ENCODE results near the gene NUMB. TPM values are rescaled to one million over a fixed set of nuclear protein-coding genes. Genes with fewer than 3 reads are reported as not detected.

Gene NUMB
- total and polyA plus RNA-seq, 2 experiments from 2014 or later = 64.8 to 142 TPM

DNA sequence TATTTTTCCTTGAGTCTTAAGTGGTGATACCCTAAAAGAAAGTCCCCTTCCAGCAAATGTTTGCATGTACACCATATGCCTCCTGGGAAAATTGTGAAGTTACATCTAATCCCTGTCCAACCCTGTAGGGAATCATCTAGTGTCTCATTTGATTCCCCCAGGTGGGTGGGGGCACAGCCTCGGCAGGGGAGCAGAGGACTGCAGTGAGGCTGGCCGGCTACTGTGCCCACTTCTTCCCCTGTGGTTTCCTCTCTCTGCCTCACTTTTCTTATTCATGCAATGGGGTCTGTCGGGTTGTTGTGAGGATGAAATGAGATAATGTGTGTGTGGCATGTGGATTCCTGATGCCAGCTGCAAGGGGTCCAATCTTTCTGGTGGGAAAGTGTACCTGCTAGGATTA, 215.0 kb downstream of the NUMB start:
- H3K79me2 ChIP-seq (ENCODE audit: insufficient read depth) = no peaks in the 10 kb centered on the region
- H3K4me2 ChIP-seq (ENCODE audit: unreplicated experiment) = no peak overlapping the region
- H3K9ac ChIP-seq = no peak overlapping the region
- in situ Hi-C loops (cut with MboI) = no loop called here
- peaks cover 8% of the 10 kb centered on the region for H3F3A ChIP-seq (ENCODE audit: insufficient read depth)
- no peaks in the 10 kb centered on the region for H3K9me3 ChIP-seq (ENCODE audit: low read depth)
- 65 to 67% methylated on average over 3 of the region's 3 CpGs for WGBS, 2 experiments (ENCODE audit: low coverage in 1 of 2, low lambda C conversion rate in 2 of 2, missing lambda C conversion rate in 2 of 2)
- H2AFZ ChIP-seq = no peak overlapping the region
- no peak for TF ChIP-seq EZH2phosphoT487 (IDR thresholded peaks at IDR 0.05; ENCODE audit: insufficient read depth, low read depth)
- no peak for TF ChIP-seq EZH2 (IDR thresholded peaks at IDR 0.05; ENCODE audit: insufficient read depth, poor library complexity, severe bottlenecking)
- H3K4me3 ChIP-seq = no peak overlapping the region
- H4K20me1 ChIP-seq (ENCODE audit: insufficient read depth) = no peaks in the 10 kb centered on the region
- no peaks in the 10 kb centered on the region for H3K9me2 ChIP-seq (ENCODE audit: insufficient read depth)
- H3K27me3 ChIP-seq (replicated peaks; ENCODE audit: insufficient read depth) = peaks cover 17% of the 10 kb centered on the region
- DNase-seq = no peak
- H3K36me3 ChIP-seq (ENCODE audit: low read depth) = no peaks in the 10 kb centered on the region
- H3K4me1 ChIP-seq (ENCODE audit: insufficient read depth) = peaks cover 15% of the 10 kb centered on the region
- no peak overlapping the region for H3K27ac ChIP-seq

DNA sequence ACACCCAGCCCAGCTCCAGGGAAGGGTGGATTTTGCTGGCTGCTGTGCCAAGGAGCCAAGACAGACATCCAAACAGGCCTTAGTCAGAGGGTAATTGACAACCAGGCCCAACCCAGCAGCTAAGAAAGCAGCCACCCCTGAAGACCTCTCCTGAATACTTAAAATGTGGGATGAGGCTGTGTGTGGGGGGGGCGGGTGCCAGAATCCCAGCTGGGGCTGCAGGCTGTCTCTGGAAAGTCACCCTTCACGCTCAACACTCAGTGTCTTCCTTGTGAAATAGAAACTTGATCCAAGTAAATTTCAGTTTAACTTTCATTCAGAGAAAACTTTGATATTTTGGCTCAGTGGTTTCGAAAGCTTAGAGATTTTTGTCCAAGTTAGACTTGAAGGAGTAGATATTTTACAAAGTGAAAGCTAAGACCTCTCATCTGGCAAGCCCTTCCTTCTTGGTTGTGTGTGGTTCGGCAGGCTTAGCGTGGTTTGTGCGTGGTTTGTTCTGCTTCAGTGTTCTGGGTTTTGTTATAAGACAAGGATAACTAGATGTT, 215.9 kb downstream of the NUMB start:
- no peak for DNase-seq
- Histone ChIP-seq H3K27ac (no peak overlapping the region), H3K9ac (no peak overlapping the region), H3K9me2 (ENCODE audit: insufficient read depth) (no peaks in the 10 kb centered on the region), H3K9me3 (ENCODE audit: low read depth) (no peaks in the 10 kb centered on the region), H3K4me1 (ENCODE audit: insufficient read depth) (peaks cover 17% of the 10 kb centered on the region), H3K79me2 (ENCODE audit: insufficient read depth) (no peaks in the 10 kb centered on the region), H3K36me3 (ENCODE audit: low read depth) (no peaks in the 10 kb centered on the region), H3F3A (ENCODE audit: insufficient read depth) (peaks cover 8% of the 10 kb centered on the region), H3K4me2 (ENCODE audit: unreplicated experiment) (peak overlapping the region; percentile 10), H4K20me1 (ENCODE audit: insufficient read depth) (no peaks in the 10 kb centered on the region), H3K27me3 (replicated peaks; ENCODE audit: insufficient read depth) (peaks cover 17% of the 10 kb centered on the region), H3K4me3 (no peak overlapping the region; the same call in 1 of the 2 replicates), H2AFZ (no peak overlapping the region)
- no peak for TF ChIP-seq EZH2 (IDR thresholded peaks at IDR 0.05; ENCODE audit: insufficient read depth, poor library complexity, severe bottlenecking)
- TF ChIP-seq EZH2phosphoT487 (IDR thresholded peaks at IDR 0.05; ENCODE audit: insufficient read depth, low read depth) = no peak
- WGBS, 2 experiments (ENCODE audit: low coverage in 1 of 2, low lambda C conversion rate in 2 of 2, missing lambda C conversion rate in 2 of 2) = 27 to 29% methylated on average over 5 to 6 of the region's 6 CpGs
- in situ Hi-C loops (cut with MboI) = no loop called here

DNA sequence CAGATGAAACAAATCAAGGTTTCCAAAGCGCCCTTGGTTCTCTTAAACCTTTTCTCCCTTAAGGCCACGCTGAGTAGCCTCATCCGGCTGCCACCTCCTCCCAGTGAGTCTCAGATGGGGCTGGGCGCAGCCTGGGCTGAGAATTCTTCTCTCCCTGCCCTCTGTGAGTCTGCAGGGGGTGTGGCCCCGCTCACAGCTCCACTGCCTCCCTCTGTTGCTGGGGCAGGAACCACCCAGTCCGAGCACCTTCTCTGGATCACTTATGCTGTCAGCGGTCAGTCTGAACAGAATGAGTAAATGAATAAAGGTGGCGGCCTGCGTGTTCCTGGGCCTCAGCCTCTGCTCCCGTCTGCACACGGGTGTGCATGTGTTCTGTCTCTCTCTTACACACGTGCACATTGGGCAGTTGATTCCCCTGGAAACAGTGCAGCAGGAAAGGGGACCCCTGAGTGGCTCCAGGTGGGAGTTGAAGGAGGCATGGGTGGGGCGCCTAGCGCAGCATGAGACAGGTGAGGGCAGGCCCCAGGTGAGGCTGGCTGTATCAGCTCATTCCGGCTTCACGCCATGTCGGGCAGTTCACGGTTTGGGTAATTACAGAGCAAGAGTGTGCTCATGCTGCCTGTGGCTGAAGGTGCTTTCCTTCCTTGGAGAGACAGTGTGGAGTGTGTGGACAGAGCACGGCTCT, 216.7 kb downstream of the NUMB start:
- Histone ChIP-seq H3K4me3 (no peak overlapping the region), H4K20me1 (ENCODE audit: insufficient read depth) (no peaks in the 10 kb centered on the region), H3K27ac (no peak overlapping the region), H3K36me3 (ENCODE audit: low read depth) (no peaks in the 10 kb centered on the region), H3K79me2 (ENCODE audit: insufficient read depth) (no peaks in the 10 kb centered on the region), H3K4me1 (ENCODE audit: insufficient read depth) (peaks cover 17% of the 10 kb centered on the region), H3K4me2 (ENCODE audit: unreplicated experiment) (no peak overlapping the region), H3K9ac (no peak overlapping the region), H3F3A (ENCODE audit: insufficient read depth) (peaks cover 11% of the 10 kb centered on the region), H3K9me3 (ENCODE audit: low read depth) (no peaks in the 10 kb centered on the region), H3K9me2 (ENCODE audit: insufficient read depth) (no peaks in the 10 kb centered on the region), H3K27me3 (replicated peaks; ENCODE audit: insufficient read depth) (peaks cover 25% of the 10 kb centered on the region), H2AFZ (no peak overlapping the region)
- in situ Hi-C loops (cut with MboI) = no loop called here
- no peak for TF ChIP-seq EZH2phosphoT487 (IDR thresholded peaks at IDR 0.05; ENCODE audit: insufficient read depth, low read depth)
- TF ChIP-seq EZH2 (IDR thresholded peaks at IDR 0.05; ENCODE audit: insufficient read depth, poor library complexity, severe bottlenecking) = no peak
- peak; percentile 71 for DNase-seq
- WGBS, 2 experiments (ENCODE audit: low coverage in 1 of 2, low lambda C conversion rate in 2 of 2, missing lambda C conversion rate in 2 of 2) = 58 to 60% methylated on average over 19 of the region's 19 CpGs

DNA sequence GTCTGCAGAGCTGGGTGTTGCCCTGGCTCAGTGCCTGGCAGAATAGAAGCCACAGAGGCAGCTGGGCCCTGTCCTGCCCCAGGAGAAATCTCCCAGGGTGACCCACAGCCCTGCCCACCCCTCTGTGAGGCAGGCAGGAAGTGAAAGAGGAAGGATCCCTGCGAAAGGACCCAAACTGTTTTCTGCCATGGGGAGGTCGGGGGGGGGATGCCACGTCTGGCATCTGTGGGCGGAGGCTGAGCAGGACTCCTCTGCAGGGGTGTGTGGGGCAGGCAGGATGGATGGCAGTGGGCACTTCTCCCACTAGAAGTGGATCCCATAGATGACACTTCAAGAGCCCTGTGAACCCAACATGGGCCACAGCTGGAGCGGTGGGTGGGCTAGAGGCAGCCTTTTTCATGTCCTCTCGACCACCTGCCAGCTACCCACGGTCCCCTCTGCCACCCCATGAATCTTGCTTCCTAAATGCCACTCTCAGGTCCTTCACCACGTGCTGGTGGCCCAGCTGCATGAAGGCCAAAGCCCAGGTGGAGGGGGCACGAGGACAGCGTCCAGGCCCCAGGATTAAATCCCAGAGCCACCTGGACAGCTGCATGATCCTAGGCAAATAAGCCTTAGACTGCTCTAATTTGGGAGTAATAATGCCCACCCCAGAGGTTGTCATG, 217.4 kb downstream of the NUMB start:
- in situ Hi-C loops (cut with MboI) = no loop called here
- Histone ChIP-seq H3K4me2 (ENCODE audit: unreplicated experiment) (no peak overlapping the region), H3K9ac (no peak overlapping the region), H3K79me2 (ENCODE audit: insufficient read depth) (no peaks in the 10 kb centered on the region), H3F3A (ENCODE audit: insufficient read depth) (peaks cover 12% of the 10 kb centered on the region), H3K36me3 (ENCODE audit: low read depth) (no peaks in the 10 kb centered on the region), H3K4me1 (ENCODE audit: insufficient read depth) (peaks cover 17% of the 10 kb centered on the region), H3K27ac (no peak overlapping the region), H2AFZ (no peak overlapping the region), H3K9me3 (ENCODE audit: low read depth) (no peaks in the 10 kb centered on the region), H3K27me3 (replicated peaks; ENCODE audit: insufficient read depth) (peaks cover 28% of the 10 kb centered on the region), H3K9me2 (ENCODE audit: insufficient read depth) (no peaks in the 10 kb centered on the region), H4K20me1 (ENCODE audit: insufficient read depth) (no peaks in the 10 kb centered on the region), H3K4me3 (no peak overlapping the region)
- TF ChIP-seq EZH2phosphoT487 (IDR thresholded peaks at IDR 0.05; ENCODE audit: insufficient read depth, low read depth) (no peak), EZH2 (IDR thresholded peaks at IDR 0.05; ENCODE audit: insufficient read depth, poor library complexity, severe bottlenecking) (no peak)
- DNase-seq = no peak
- WGBS, 2 experiments (ENCODE audit: low coverage in 1 of 2, low lambda C conversion rate in 2 of 2, missing lambda C conversion rate in 2 of 2) = 76 to 78% methylated on average over 7 to 10 of the region's 10 CpGs

All from GM23248 (cell line).